ENCODE results near the gene RASGRF2.

The RASGRF2 gene

GRCh38 chr5:80959768-80960442 lies at the start of gene RASGRF2:
Gene RASGRF2 (plus strand): TSS chr5:80960363. CDS start chr5:80960739, 376 bp downstream.
- H3K27ac ChIP-seq: no peak within 1 kb of the TSS

GRCh38 chr5:80912479-80912878 lies 47.7 kb upstream of the RASGRF2 start:
- DNase-seq (ENCODE audit: low read depth, low spot score): no peak
- H3K27ac ChIP-seq: no peak overlapping the region

More at GRCh38 chr5:80959768-80960442, at the start of gene RASGRF2:
- no peak for DNase-seq (ENCODE audit: low read depth, low spot score)

GRCh38 chr5:80915716-80916115 lies 44.4 kb upstream of the RASGRF2 start:
- H3K27ac ChIP-seq: no peak overlapping the region
- no peak for DNase-seq (ENCODE audit: low read depth, low spot score)

- H3K27ac ChIP-seq: no peak overlapping the region
- no peak for DNase-seq (ENCODE audit: low read depth, low spot score)
Measured at GRCh38 chr5:80916676-80917075, 43.5 kb upstream of the RASGRF2 start.

GRCh38 chr5:80917631-80918030 lies 42.5 kb upstream of the RASGRF2 start:
- no peak for DNase-seq (ENCODE audit: low read depth, low spot score)
- H3K27ac ChIP-seq: no peak overlapping the region

- H3K27ac ChIP-seq: no peak overlapping the region
- DNase-seq (ENCODE audit: low read depth, low spot score): no peak
Measured at GRCh38 chr5:80919678-80920196, 40.4 kb upstream of the RASGRF2 start.

- no peak overlapping the region for H3K27ac ChIP-seq
- no peak for DNase-seq (ENCODE audit: low read depth, low spot score)
Measured at GRCh38 chr5:80920333-80920732, 39.8 kb upstream of the RASGRF2 start.

- no peak for DNase-seq (ENCODE audit: low read depth, low spot score)
- H3K27ac ChIP-seq: no peak overlapping the region
Measured at GRCh38 chr5:80921026-80921425, 39.1 kb upstream of the RASGRF2 start.

GRCh38 chr5:80925931-80926330 lies 34.2 kb upstream of the RASGRF2 start:
- no peak overlapping the region for H3K27ac ChIP-seq
- DNase-seq (ENCODE audit: low read depth, low spot score): no peak

- no peak overlapping the region for H3K27ac ChIP-seq
- DNase-seq (ENCODE audit: low read depth, low spot score): no peak
Measured at GRCh38 chr5:80926536-80926935, 33.6 kb upstream of the RASGRF2 start.

- no peak for DNase-seq (ENCODE audit: low read depth, low spot score)
- no peak overlapping the region for H3K27ac ChIP-seq
Measured at GRCh38 chr5:80926979-80927656, 33.0 kb upstream of the RASGRF2 start.

GRCh38 chr5:80928073-80928472 lies 32.1 kb upstream of the RASGRF2 start:
- no peak overlapping the region for H3K27ac ChIP-seq
- no peak for DNase-seq (ENCODE audit: low read depth, low spot score)

GRCh38 chr5:80930940-80931339 lies 29.2 kb upstream of the RASGRF2 start:
- no peak overlapping the region for H3K27ac ChIP-seq
- no peak for DNase-seq (ENCODE audit: low read depth, low spot score)

GRCh38 chr5:80931411-80931810 lies 28.8 kb upstream of the RASGRF2 start:
- DNase-seq (ENCODE audit: low read depth, low spot score): no peak
- no peak overlapping the region for H3K27ac ChIP-seq

- H3K27ac ChIP-seq: no peak overlapping the region
- DNase-seq (ENCODE audit: low read depth, low spot score): no peak
Measured at GRCh38 chr5:80933036-80933435, 27.1 kb upstream of the RASGRF2 start.

- DNase-seq (ENCODE audit: low read depth, low spot score): no peak
- H3K27ac ChIP-seq: no peak overlapping the region
Measured at GRCh38 chr5:80934751-80935150, 25.4 kb upstream of the RASGRF2 start.

- DNase-seq (ENCODE audit: low read depth, low spot score): no peak
- no peak overlapping the region for H3K27ac ChIP-seq
Measured at GRCh38 chr5:80935811-80936385, 24.3 kb upstream of the RASGRF2 start.

GRCh38 chr5:80936881-80937280 lies 23.3 kb upstream of the RASGRF2 start:
- DNase-seq (ENCODE audit: low read depth, low spot score): no peak
- no peak overlapping the region for H3K27ac ChIP-seq

GRCh38 chr5:80937584-80938356 lies 22.4 kb upstream of the RASGRF2 start:
- no peak overlapping the region for H3K27ac ChIP-seq
- DNase-seq (ENCODE audit: low read depth, low spot score): no peak

- DNase-seq (ENCODE audit: low read depth, low spot score): peak; percentile 26
- no peak overlapping the region for H3K27ac ChIP-seq
Measured at GRCh38 chr5:80941496-80941895, 18.7 kb upstream of the RASGRF2 start.

GRCh38 chr5:80951366-80951765 lies 8.8 kb upstream of the RASGRF2 start:
- DNase-seq (ENCODE audit: low read depth, low spot score): no peak
- no peak overlapping the region for H3K27ac ChIP-seq

All from epithelial cell of prostate (primary cell).